CD8-positive, alpha-beta memory T cell (primary cell): ENCODE results near the gene WASHC4. TPM values are rescaled to one million over a fixed set of nuclear protein-coding genes. Genes with fewer than 3 reads are reported as not detected.

Experiments used
- CTCF ChIA-PET: fragments of 350-600 bp; sonication (Branson Sonifier 250); formaldehyde crosslinking; loops from one replicate; lab custom pipeline; 2021; ENCODE audit warnings: antibody characterized with exemption; lab: Charles Lee
- POLR2A ChIA-PET: fragments of 350-600 bp; sonication (Branson Sonifier 250); formaldehyde crosslinking; loops from one replicate; lab custom pipeline; 2021; ENCODE audit warnings: antibody characterized with exemption; lab: Charles Lee
- DNase-seq, 5 donors: peaks; one replicate each; pipeline versions ENCODE4 v3.0.0 to v3.0.0-alpha.2; 2020 to 2022; ENCODE audit warnings: mixed read lengths in 1 of 5
- H3K27ac ChIP-seq: one replicate; pipeline ENCODE4 v1.7.0; 2013; ENCODE audit warnings: low read depth, mild to moderate bottlenecking, low read length, moderate library complexity
- H3K27me3 ChIP-seq: 2 replicates; pipeline ENCODE4 v1.7.0; 2013; ENCODE audit warnings: low read length, mild to moderate bottlenecking; ENCODE audit not compliant: insufficient read depth, poor library complexity, severe bottlenecking
- H3K36me3 ChIP-seq: 2 replicates; pipeline ENCODE4 v1.7.0; 2013; ENCODE audit warnings: mild to moderate bottlenecking, low read length, moderate library complexity; ENCODE audit not compliant: insufficient read depth
- H3K4me1 ChIP-seq: 2 replicates; pipeline ENCODE4 v1.7.0; 2013; ENCODE audit warnings: mild to moderate bottlenecking, low read length, moderate library complexity; ENCODE audit not compliant: insufficient read depth
- H3K4me3 ChIP-seq: 2 replicates; pipeline ENCODE4 v1.7.0; 2013; ENCODE audit warnings: mild to moderate bottlenecking, low read length
- H3K9me3 ChIP-seq: 2 replicates; pipeline ENCODE4 v1.7.0; 2013; ENCODE audit warnings: mild to moderate bottlenecking, low read length
- H3K27ac Mint-ChIP-seq, 8 donors: one replicate each; pipeline ENCODE4 v1.8.0; 2020 to 2021; ENCODE audit warnings: mixed read lengths in 8 of 8, mild to moderate bottlenecking in 6 of 8, inconsistent platforms in 3 of 8, moderate library complexity in 3 of 8
- H3K27me3 Mint-ChIP-seq, 2 donors: one replicate each; pipeline ENCODE4 v1.8.0; 2020 to 2021; ENCODE audit warnings: mixed read lengths in 2 of 2, mild to moderate bottlenecking in 1 of 2, moderate library complexity in 1 of 2
- H3K36me3 Mint-ChIP-seq, 3 donors: one replicate each; pipeline ENCODE4 v1.8.0; 2020 to 2021; ENCODE audit warnings: mixed read lengths in 3 of 3, inconsistent platforms in 1 of 3, mild to moderate bottlenecking in 1 of 3
- H3K4me1 Mint-ChIP-seq, 3 donors: one replicate each; pipeline ENCODE4 v1.8.0; 2020 to 2021; ENCODE audit warnings: mixed read lengths in 3 of 3, inconsistent platforms in 1 of 3, mild to moderate bottlenecking in 1 of 3
- H3K4me3 Mint-ChIP-seq, 7 donors: one replicate each; pipeline ENCODE4 v1.8.0; 2020 to 2021; ENCODE audit warnings: mixed read lengths in 7 of 7, mild to moderate bottlenecking in 6 of 7, moderate library complexity in 4 of 7, inconsistent platforms in 2 of 7
- H3K9me3 Mint-ChIP-seq, 5 donors: one replicate each; pipeline ENCODE4 v1.8.0; 2020 to 2022; ENCODE audit warnings: mixed read lengths in 5 of 5, mild to moderate bottlenecking in 3 of 5, moderate library complexity in 2 of 5, inconsistent platforms in 1 of 5
- polyA plus RNA-seq: library from polyadenylated mRNA; unstranded; fragments of 300-500 nt; fragmentation: Illumina TruSeq; gene quantifications from one replicate; pipeline ENCODE4 v1.2.3, GENCODE V29; 2021
- total RNA-seq, 2 experiments: library from RNA; stranded (reverse); gene quantifications; one replicate each; pipeline ENCODE4 v1.2.3, GENCODE V29; 2021

The WASHC4 gene
- total and polyA plus RNA-seq, 3 experiments from 2014 or later: 24.6 to 37.8 (median 34.3) TPM

- Histone ChIP-seq H3K9me3 (no peaks in the 10 kb centered on the region), H3K4me3 (no peak overlapping the region), H3K4me1 (no peaks in the 10 kb centered on the region), H3K36me3 (peaks cover 46% of the 10 kb centered on the region), H3K27me3 (no peaks in the 10 kb centered on the region), H3K27ac (no peak overlapping the region)
- Mint-ChIP-seq H3K4me1 (peaks cover 0 to 1% (median 0%) of the 10 kb centered on the region in 3 donors), H3K27ac (peak overlapping the region in 3 of 8 donors; percentile 24 to 56 (median 48)), H3K36me3 (peaks cover 24 to 89% (median 42%) of the 10 kb centered on the region in 3 donors), H3K9me3 (no peaks in the 10 kb centered on the region), H3K27me3 (no peaks in the 10 kb centered on the region), H3K4me3 (no peak overlapping the region)
- POLR2A ChIA-PET: no interaction called here
- CTCF ChIA-PET: no interaction called here
- no peak for DNase-seq
Observed at GRCh38 chr12:105190530-105190929, 83.0 kb downstream of the WASHC4 start.

GRCh38 chr12:105192624-105193225, 85.2 kb downstream of the WASHC4 start:
- H3K4me1 ChIP-seq: no peaks in the 10 kb centered on the region
- POLR2A ChIA-PET: interaction anchor here (0.5 kb wide), 1 partner anchor 713 kb away, joined by 3 read pairs; no protein-coding TSS in a partner anchor
- peaks cover 16 to 89% (median 39%) of the 10 kb centered on the region in 3 donors for H3K36me3 Mint-ChIP-seq
- no peak overlapping the region for H3K27ac ChIP-seq
- H3K9me3 Mint-ChIP-seq: no peaks in the 10 kb centered on the region
- H3K4me1 Mint-ChIP-seq: no peaks in the 10 kb centered on the region
- H3K27me3 ChIP-seq: no peaks in the 10 kb centered on the region
- no peak overlapping the region for H3K4me3 Mint-ChIP-seq
- H3K4me3 ChIP-seq: no peak overlapping the region
- H3K36me3 ChIP-seq: peaks cover 43% of the 10 kb centered on the region
- DNase-seq: no peak
- no peaks in the 10 kb centered on the region for H3K27me3 Mint-ChIP-seq
- peak overlapping the region in 2 of 8 donors; percentile 61 to 66 for H3K27ac Mint-ChIP-seq
- H3K9me3 ChIP-seq: no peaks in the 10 kb centered on the region
- CTCF ChIA-PET: no interaction called here

- Mint-ChIP-seq H3K4me3 (no peak overlapping the region), H3K9me3 (no peaks in the 10 kb centered on the region), H3K4me1 (no peaks in the 10 kb centered on the region), H3K36me3 (peaks cover 10 to 86% (median 25%) of the 10 kb centered on the region in 3 donors), H3K27me3 (no peaks in the 10 kb centered on the region), H3K27ac (peak overlapping the region in 2 of 8 donors; percentile 25 to 60)
- CTCF ChIA-PET: no interaction called here
- Histone ChIP-seq H3K4me1 (no peaks in the 10 kb centered on the region), H3K4me3 (no peak overlapping the region), H3K27ac (no peak overlapping the region), H3K27me3 (no peaks in the 10 kb centered on the region), H3K36me3 (peaks cover 30% of the 10 kb centered on the region), H3K9me3 (no peaks in the 10 kb centered on the region)
- POLR2A ChIA-PET: no interaction called here
- no peak for DNase-seq
Observed at GRCh38 chr12:105194947-105195346, 87.4 kb downstream of the WASHC4 start.

GRCh38 chr12:105196090-105196489, 88.6 kb downstream of the WASHC4 start:
- H3K27ac Mint-ChIP-seq: peak overlapping the region in 1 of 8 donors; percentile 68
- H3K4me3 Mint-ChIP-seq: no peak overlapping the region
- no peaks in the 10 kb centered on the region for H3K9me3 Mint-ChIP-seq
- Histone ChIP-seq H3K36me3 (peaks cover 24% of the 10 kb centered on the region), H3K4me3 (no peak overlapping the region), H3K4me1 (no peaks in the 10 kb centered on the region), H3K9me3 (no peaks in the 10 kb centered on the region), H3K27me3 (no peaks in the 10 kb centered on the region), H3K27ac (no peak overlapping the region)
- no peaks in the 10 kb centered on the region for H3K27me3 Mint-ChIP-seq
- peaks cover 4 to 80% (median 17%) of the 10 kb centered on the region in 3 donors for H3K36me3 Mint-ChIP-seq
- CTCF ChIA-PET: no interaction called here
- no peaks in the 10 kb centered on the region for H3K4me1 Mint-ChIP-seq
- no peak for DNase-seq
- POLR2A ChIA-PET: no interaction called here

- H3K9me3 Mint-ChIP-seq: no peaks in the 10 kb centered on the region
- no peaks in the 10 kb centered on the region for H3K4me1 ChIP-seq
- CTCF ChIA-PET: no interaction called here
- POLR2A ChIA-PET: no interaction called here
- peaks cover 0 to 78% (median 13%) of the 10 kb centered on the region in 3 donors for H3K36me3 Mint-ChIP-seq
- no peak overlapping the region for H3K4me3 ChIP-seq
- H3K27me3 ChIP-seq: no peaks in the 10 kb centered on the region
- no peaks in the 10 kb centered on the region for H3K4me1 Mint-ChIP-seq
- no peak for DNase-seq
- H3K27ac ChIP-seq: no peak overlapping the region
- H3K27ac Mint-ChIP-seq: peak overlapping the region in 1 of 8 donors; percentile 87
- no peak overlapping the region for H3K4me3 Mint-ChIP-seq
- H3K9me3 ChIP-seq: no peaks in the 10 kb centered on the region
- peaks cover 13% of the 10 kb centered on the region for H3K36me3 ChIP-seq
- no peaks in the 10 kb centered on the region for H3K27me3 Mint-ChIP-seq
Observed at GRCh38 chr12:105198961-105199360, 91.4 kb downstream of the WASHC4 start.

- no peaks in the 10 kb centered on the region for H3K9me3 Mint-ChIP-seq
- Histone ChIP-seq H3K9me3 (no peaks in the 10 kb centered on the region), H3K4me3 (no peak overlapping the region), H3K36me3 (peaks cover 18% of the 10 kb centered on the region), H3K4me1 (no peaks in the 10 kb centered on the region), H3K27ac (no peak overlapping the region), H3K27me3 (no peaks in the 10 kb centered on the region)
- ChIA-PET CTCF (no interaction called here), POLR2A (no interaction called here)
- H3K36me3 Mint-ChIP-seq: peaks cover 0 to 80% (median 17%) of the 10 kb centered on the region in 3 donors
- no peak overlapping the region for H3K4me3 Mint-ChIP-seq
- no peak overlapping the region for H3K27ac Mint-ChIP-seq
- no peak for DNase-seq
- no peaks in the 10 kb centered on the region for H3K27me3 Mint-ChIP-seq
- no peaks in the 10 kb centered on the region for H3K4me1 Mint-ChIP-seq
Observed at GRCh38 chr12:105200385-105200784, 92.9 kb downstream of the WASHC4 start.

- Histone ChIP-seq H3K4me1 (no peaks in the 10 kb centered on the region), H3K27me3 (no peaks in the 10 kb centered on the region), H3K27ac (no peak overlapping the region), H3K4me3 (no peak overlapping the region), H3K9me3 (no peaks in the 10 kb centered on the region), H3K36me3 (peaks cover 23% of the 10 kb centered on the region)
- Mint-ChIP-seq H3K27me3 (no peaks in the 10 kb centered on the region), H3K4me3 (no peak overlapping the region), H3K27ac (no peak overlapping the region), H3K4me1 (no peaks in the 10 kb centered on the region), H3K9me3 (no peaks in the 10 kb centered on the region), H3K36me3 (peaks cover 2 to 82% (median 20%) of the 10 kb centered on the region in 3 donors)
- ChIA-PET CTCF (interaction anchor here (0.6 kb wide), 1 partner anchor 1523 kb away, joined by 3 read pairs; no protein-coding TSS in a partner anchor), POLR2A (no interaction called here)
- DNase-seq: no peak
Observed at GRCh38 chr12:105201299-105201698, 93.8 kb downstream of the WASHC4 start.

GRCh38 chr12:105202202-105202601, 94.7 kb downstream of the WASHC4 start:
- H3K27ac ChIP-seq: no peak overlapping the region
- H3K4me1 ChIP-seq: no peaks in the 10 kb centered on the region
- CTCF ChIA-PET: interaction anchor here (1.2 kb wide), 1 partner anchor 9 kb away, joined by 3 read pairs; no protein-coding TSS in a partner anchor
- no peaks in the 10 kb centered on the region for H3K9me3 ChIP-seq
- H3K27ac Mint-ChIP-seq: no peak overlapping the region
- peaks cover 23% of the 10 kb centered on the region for H3K36me3 ChIP-seq
- POLR2A ChIA-PET: no interaction called here
- H3K9me3 Mint-ChIP-seq: no peaks in the 10 kb centered on the region
- no peak overlapping the region for H3K4me3 Mint-ChIP-seq
- DNase-seq: no peak
- H3K27me3 Mint-ChIP-seq: no peaks in the 10 kb centered on the region
- H3K4me3 ChIP-seq: no peak overlapping the region
- no peaks in the 10 kb centered on the region for H3K4me1 Mint-ChIP-seq
- H3K36me3 Mint-ChIP-seq: peaks cover 9 to 84% (median 23%) of the 10 kb centered on the region in 3 donors
- no peaks in the 10 kb centered on the region for H3K27me3 ChIP-seq
